ENCODE measurements around the gene EZH1.

EZH1 gene

DNA sequence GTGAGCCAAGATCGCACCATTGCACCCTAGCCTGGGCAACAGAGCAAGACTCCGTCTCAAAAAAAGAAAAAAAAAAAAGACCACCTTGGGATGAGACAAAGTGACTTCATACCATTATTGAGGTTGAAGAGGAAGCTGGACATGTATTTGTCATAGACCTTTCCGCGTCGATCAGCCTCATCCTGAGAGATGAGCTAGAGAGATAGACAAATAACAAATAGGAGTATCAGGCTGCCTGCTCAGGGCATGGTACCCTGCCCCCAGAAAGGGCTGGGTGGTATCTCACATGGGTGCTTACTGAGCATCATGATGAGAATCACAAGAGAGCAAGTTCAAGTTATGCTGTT, 40.4 kb downstream of the EZH1 start:
- no peak overlapping the region for H3K4me3 ChIP-seq (ENCODE audit: low read depth, low read length)
- TF ChIP-seq CTCF (IDR thresholded peaks at IDR 0.05; ENCODE audit: low read depth, low read length), result no peak

GRCh38 chr17:42702446-42702845, 42.4 kb downstream of the EZH1 start:
- no peak for TF ChIP-seq CTCF (IDR thresholded peaks at IDR 0.05; ENCODE audit: low read depth, low read length)
- no peak overlapping the region for H3K4me3 ChIP-seq (ENCODE audit: low read depth, low read length)

GRCh38 chr17:42700586-42701289, 44.1 kb downstream of the EZH1 start:
- H3K4me3 ChIP-seq (ENCODE audit: low read depth, low read length), result no peak overlapping the region
- no peak for TF ChIP-seq CTCF (IDR thresholded peaks at IDR 0.05; ENCODE audit: low read depth, low read length)

DNA sequence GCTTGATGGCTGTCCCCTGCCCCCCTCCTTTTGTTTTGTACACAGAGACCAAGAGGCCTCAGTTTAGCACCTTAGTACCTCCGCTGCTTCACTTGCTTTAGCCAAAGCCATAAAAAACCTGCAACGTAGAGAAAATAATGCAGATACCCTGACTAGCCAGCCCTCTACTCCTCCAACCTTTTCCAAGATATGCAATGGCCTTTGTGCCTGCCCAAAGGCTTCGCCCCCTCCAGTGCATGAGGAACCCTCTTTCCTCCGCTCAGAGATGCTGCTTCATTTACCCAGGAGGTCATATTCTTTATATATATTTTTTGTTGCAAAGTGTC, 45.5 kb downstream of the EZH1 start:
- H3K4me3 ChIP-seq (ENCODE audit: low read depth, low read length), result no peak overlapping the region
- TF ChIP-seq CTCF (IDR thresholded peaks at IDR 0.05; ENCODE audit: low read depth, low read length), result no peak

GRCh38 chr17:42698736-42699414, 46.0 kb downstream of the EZH1 start:
- H3K4me3 ChIP-seq (ENCODE audit: low read depth, low read length), result no peak overlapping the region
- no peak for TF ChIP-seq CTCF (IDR thresholded peaks at IDR 0.05; ENCODE audit: low read depth, low read length)

DNA sequence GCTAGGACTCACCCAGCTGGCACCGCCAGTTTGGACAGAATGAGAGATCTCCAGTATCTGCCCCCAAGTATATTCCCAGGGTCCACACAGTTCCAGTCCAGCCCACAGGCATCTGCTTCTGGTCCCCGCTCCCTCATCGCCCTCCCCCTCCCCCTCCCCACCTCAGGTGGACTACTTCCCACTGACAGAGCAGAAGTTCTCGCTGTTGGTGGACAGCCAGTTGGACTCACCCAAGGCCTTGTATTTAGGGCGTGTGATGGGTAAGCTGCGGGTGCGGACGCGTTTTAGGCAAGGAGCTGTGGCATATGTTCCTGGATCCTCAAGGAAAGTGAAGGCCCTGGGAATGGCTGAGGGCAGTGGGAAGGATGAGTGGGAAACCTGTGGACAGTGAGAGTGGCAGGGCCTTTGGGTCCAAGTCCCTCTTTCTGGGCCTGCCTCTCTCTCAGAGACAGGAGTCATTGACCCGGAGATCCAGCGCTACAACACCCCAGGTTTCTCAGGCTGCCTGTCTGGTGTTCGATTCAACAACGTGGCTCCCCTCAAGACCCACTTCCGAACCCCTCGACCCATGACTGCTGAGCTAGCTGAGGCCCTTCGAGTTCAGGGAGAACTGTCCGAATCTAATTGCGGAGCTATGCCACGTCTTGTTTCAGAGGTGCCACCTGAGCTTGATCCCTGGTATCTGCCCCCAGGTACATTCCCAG, 47.6 kb downstream of the EZH1 start:
- TF ChIP-seq CTCF (IDR thresholded peaks at IDR 0.05; ENCODE audit: low read depth, low read length), result no peak
- H3K4me3 ChIP-seq (ENCODE audit: low read depth, low read length), result no peak overlapping the region

DNA sequence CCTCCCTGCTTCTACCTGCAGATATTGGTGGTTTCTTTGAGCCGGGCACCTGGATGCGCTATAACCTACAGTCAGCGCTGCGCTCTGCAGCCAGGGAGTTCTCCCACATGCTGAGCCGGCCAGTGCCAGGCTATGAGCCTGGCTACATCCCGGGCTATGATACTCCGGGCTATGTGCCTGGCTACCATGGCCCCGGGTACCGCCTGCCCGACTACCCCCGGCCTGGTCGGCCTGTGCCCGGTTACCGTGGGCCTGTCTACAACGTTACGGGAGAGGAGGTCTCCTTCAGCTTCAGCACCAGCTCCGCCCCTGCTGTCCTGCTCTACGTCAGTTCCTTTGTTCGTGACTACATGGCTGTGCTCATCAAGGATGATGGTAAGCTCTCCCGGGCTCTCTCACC, 49.3 kb downstream of the EZH1 start:
- H3K4me3 ChIP-seq (ENCODE audit: low read depth, low read length), result no peak overlapping the region

More for the DNA sequence above, 49.3 kb downstream of the EZH1 start:
- no peak for TF ChIP-seq CTCF (IDR thresholded peaks at IDR 0.05; ENCODE audit: low read depth, low read length)

Data from WI38 (cell line).